ENCODE data around the gene ASIP. TPM values are rescaled to one million over a fixed set of nuclear protein-coding genes. Genes with fewer than 3 reads are reported as not detected.

Gene ASIP
- total RNA-seq (2021) = not detected in 2 replicates
- long read RNA-seq, partial matches to known transcripts = 0 of 2 reads
- long read RNA-seq, other reads (novel, unspliced or antisense) = 2 of 2 reads

GRCh38 chr20:34240693-34241615 is at the start of gene ASIP:
Gene ASIP, plus strand, starts transcription at chr20:34241423. Its CDS starts 18,952 bp downstream, at chr20:34260375.
- Histone ChIP-seq H2BK20ac (ENCODE audit: low read depth, low read length, poor library complexity, severe bottlenecking) (no peak within 1 kb of the TSS), H3K9ac (ENCODE audit: extremely low read depth, insufficient read length, low read length) (no peak within 1 kb of the TSS), H4K20me1 (ENCODE audit: control insufficient read depth, insufficient read depth, insufficient read length) (no peaks in the 10 kb centered on the region), H2BK120ac (ENCODE audit: low read depth, low read length, poor library complexity, severe bottlenecking) (no peak within 1 kb of the TSS), H2BK12ac (ENCODE audit: insufficient read length, low read depth, low read length) (no peak within 1 kb of the TSS), H3K27ac (ENCODE audit: insufficient read length, low read depth, low read length) (no peak within 1 kb of the TSS), H3K9me3 (ENCODE audit: control insufficient read depth, low read depth, low read length) (no peaks in the 10 kb centered on the region), H3K79me1 (ENCODE audit: insufficient read depth, low read depth, low read length, poor library complexity, severe bottlenecking) (no peaks in the 10 kb centered on the region), H2BK15ac (ENCODE audit: low read depth, low read length) (no peak within 1 kb of the TSS), H3T11ph (ENCODE audit: low read length) (no peak within 1 kb of the TSS), H3K23me2 (ENCODE audit: insufficient read length, low read depth, low read length, poor library complexity, severe bottlenecking) (no peaks in the 10 kb centered on the region), H4K5ac (ENCODE audit: insufficient read length, low read depth, low read length) (no peak within 1 kb of the TSS), H3K79me2 (ENCODE audit: insufficient read depth, low read length) (no peaks in the 10 kb centered on the region), H4K91ac (ENCODE audit: insufficient read length, low read depth, low read length) (no peak within 1 kb of the TSS), H2AK5ac (ENCODE audit: insufficient read length, low read length) (no peak within 1 kb of the TSS), H2BK5ac (ENCODE audit: insufficient read length, low read length) (no peak within 1 kb of the TSS), H3K56ac (ENCODE audit: insufficient read length, low read depth, low read length) (no peak within 1 kb of the TSS), H3K18ac (ENCODE audit: insufficient read length, low read depth, low read length) (no peak within 1 kb of the TSS), H3K27me3 (ENCODE audit: insufficient read depth, low read length) (no peaks in the 10 kb centered on the region), H3K4ac (ENCODE audit: low read depth, low read length) (no peak within 1 kb of the TSS), H4K8ac (replicated peaks; ENCODE audit: insufficient read length, low read depth, low read length) (no peak within 1 kb of the TSS), H3K14ac (ENCODE audit: insufficient read depth, low read length) (no peak within 1 kb of the TSS), H3K23ac (ENCODE audit: insufficient read length, low read depth, low read length) (no peak within 1 kb of the TSS), H3K4me2 (ENCODE audit: insufficient read depth, insufficient read length, low read length) (no peak within 1 kb of the TSS), H2AFZ (ENCODE audit: low read length) (no peak within 1 kb of the TSS), H3K4me1 (ENCODE audit: insufficient read depth, low read length) (no peaks in the 10 kb centered on the region)
- peaks cover 7 to 8% of the 10 kb centered on the region in 2 experiments for H3K4me1 Mint-ChIP-seq
- peaks cover 8 to 17% of the 10 kb centered on the region in 2 experiments; a peak in 4 of 5 replicates for H3K9me3 Mint-ChIP-seq
- no peak within 1 kb of the TSS for H3K4me3 Mint-ChIP-seq
- 0 out of 7 replicates have a peak within 1 kb of the TSS, but pooled peaks of 1 of the 3 experiments have one; percentile 3 for H3K27ac Mint-ChIP-seq
- DNase-seq = no peak
- peaks cover 10% of the 10 kb centered on the region for H3K27me3 Mint-ChIP-seq (ENCODE audit: low read depth)
- H3K36me3 Mint-ChIP-seq (ENCODE audit: insufficient read depth in 1 of 3, low read depth in 3 of 3) = no peaks in the 10 kb centered on the region; a peak in 2 of 7 replicates
- TF ChIP-seq CTCF (conservative IDR thresholded peaks at IDR 0.05) = no peak
- no CpG with 5 or more reads among the region's 9 CpGs for WGBS (ENCODE audit: extremely low coverage, insufficient read length, low lambda C conversion rate)

Data from H9 (cell line).